Stomach (tissue), 4 donors: Measurements from ENCODE around the gene PLGRKT.

Experiments
- CTCF ChIP-seq, 7 experiments: fragments of 450-650 bp in 4 of 7; fragments of 200-600 bp in 3 of 7; sonication (generic) in 3 of 7; IDR thresholded peaks; one replicate each; pipeline ENCODE4 v1.5.1; 2016 to 2019; ENCODE audit warnings: antibody characterized with exemption in 7 of 7, control low read depth in 2 of 7, mild to moderate bottlenecking in 1 of 7
- POLR2A ChIP-seq, 4 donors: fragments of 450-650 bp; IDR thresholded peaks; one replicate each; pipeline ENCODE4 v1.6.1; 2016; ENCODE audit warnings: antibody characterized with exemption in 4 of 4, control low read depth in 2 of 4, mild to moderate bottlenecking in 1 of 4, moderate library complexity in 1 of 4

- TF ChIP-seq CTCF (IDR thresholded peaks at IDR 0.05) (no peak), POLR2A (IDR thresholded peaks at IDR 0.05) (no peak)
Measured at GRCh38 chr9:5466766-5467165, 29.0 kb upstream of the PLGRKT start.
